Measurements from ENCODE around the gene RAPGEF1. TPM values are rescaled to one million over a fixed set of nuclear protein-coding genes. Genes with fewer than 3 reads are reported as not detected.
A peak's percentile ranks its signal among the peaks of the same experiment; 100 is the strongest.

The RAPGEF1 gene
- total and polyA plus RNA-seq, 7 donors = 72.3 to 319 (median 268) TPM

DNA sequence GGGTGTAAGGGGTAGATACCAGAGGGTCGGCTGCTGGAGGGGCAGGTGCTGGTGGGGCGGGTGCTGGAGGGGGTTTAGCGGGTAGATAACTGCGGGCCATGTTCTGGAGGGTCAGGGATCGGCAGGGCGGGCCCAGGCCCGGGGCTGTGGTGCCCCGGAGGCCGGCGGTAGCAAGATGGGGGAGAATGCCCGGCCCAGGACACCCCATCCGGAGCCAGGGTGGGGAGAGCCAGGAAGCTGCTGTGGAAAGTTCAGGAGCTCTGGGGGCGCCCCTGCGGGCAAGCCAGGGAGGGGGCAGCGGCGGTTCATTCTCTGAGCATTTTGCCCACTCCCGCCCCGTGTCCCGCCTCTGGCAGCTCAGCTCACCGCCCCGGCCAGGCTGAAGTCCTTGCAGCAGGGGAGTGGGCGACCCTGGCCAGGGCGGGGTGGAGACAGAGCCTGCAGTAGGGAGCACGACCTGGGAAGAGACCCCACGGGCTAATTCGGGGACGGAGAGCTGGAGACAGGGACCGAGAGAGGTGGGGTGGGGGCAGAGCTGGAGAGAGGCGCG is 194.0 kb downstream of the RAPGEF1 start:
- Histone ChIP-seq H3K27me3 (ENCODE audit: insufficient read depth in 3 of 3, low read length in 2 of 3) (peaks cover 0 to 54% (median 30%) of the 10 kb centered on the region in 3 donors), H3K9me3 (peaks cover 7% of the 10 kb centered on the region), H3K36me3 (ENCODE audit: insufficient read depth in 1 of 2, low read depth in 1 of 2) (no peaks in the 10 kb centered on the region), H3K4me1 (no peaks in the 10 kb centered on the region), H3K27ac (no peak overlapping the region), H3K4me3 (peak overlapping the region; percentile 15)
- 1 to 3% (median 3%) methylated on average over 21 to 30 of the region's 30 CpGs for WGBS, 3 donors
- intact Hi-C loops (cut with DNase I) = no loop called here
- ATAC-seq (peak; percentile 10 to 48 (median 34)), DNase-seq (no peak)
- TF ChIP-seq, protein P1, sequence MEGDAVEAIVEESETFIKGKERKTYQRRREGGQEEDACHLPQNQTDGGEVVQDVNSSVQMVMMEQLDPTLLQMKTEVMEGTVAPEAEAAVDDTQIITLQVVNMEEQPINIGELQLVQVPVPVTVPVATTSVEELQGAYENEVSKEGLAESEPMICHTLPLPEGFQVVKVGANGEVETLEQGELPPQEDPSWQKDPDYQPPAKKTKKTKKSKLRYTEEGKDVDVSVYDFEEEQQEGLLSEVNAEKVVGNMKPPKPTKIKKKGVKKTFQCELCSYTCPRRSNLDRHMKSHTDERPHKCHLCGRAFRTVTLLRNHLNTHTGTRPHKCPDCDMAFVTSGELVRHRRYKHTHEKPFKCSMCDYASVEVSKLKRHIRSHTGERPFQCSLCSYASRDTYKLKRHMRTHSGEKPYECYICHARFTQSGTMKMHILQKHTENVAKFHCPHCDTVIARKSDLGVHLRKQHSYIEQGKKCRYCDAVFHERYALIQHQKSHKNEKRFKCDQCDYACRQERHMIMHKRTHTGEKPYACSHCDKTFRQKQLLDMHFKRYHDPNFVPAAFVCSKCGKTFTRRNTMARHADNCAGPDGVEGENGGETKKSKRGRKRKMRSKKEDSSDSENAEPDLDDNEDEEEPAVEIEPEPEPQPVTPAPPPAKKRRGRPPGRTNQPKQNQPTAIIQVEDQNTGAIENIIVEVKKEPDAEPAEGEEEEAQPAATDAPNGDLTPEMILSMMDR (IDR thresholded peaks at IDR 0.05) = no peak

DNA sequence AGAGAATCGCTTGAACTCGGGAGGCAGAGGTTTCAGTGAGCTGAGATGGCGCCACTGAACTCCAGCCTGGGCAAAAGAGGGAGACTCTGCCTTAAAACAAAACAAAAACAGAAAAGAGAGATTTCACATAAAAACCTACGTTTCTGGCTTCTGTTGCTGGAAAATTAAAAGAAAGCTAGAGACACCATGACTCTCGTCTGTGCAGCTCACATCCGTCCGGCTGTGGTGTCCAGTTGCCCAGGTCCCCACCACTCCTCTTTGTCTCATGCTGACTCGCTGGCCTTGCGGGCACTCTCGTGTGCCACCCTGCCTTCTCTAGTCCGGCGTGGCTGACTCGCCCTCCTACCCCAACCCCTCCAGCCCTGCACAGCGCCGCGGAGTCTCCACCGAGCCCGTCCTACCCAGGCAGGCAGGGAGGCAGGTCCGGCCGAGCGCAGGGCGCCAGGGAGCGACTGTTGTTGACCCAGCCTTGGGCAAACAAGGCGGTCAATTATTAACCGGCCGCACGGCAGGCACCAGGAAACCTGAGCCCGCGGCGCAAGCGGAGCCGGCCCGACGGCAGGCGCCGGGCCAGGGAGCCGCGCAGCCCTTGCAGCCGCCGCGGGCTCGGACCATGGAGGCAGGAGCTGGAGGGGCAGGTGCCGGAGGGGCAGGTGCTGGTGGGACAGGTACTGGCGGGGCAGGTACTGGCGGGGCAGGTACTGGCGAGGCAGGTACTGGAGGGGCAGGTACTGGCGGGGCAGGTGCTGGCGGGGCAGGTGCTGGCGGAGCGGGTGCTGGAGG is 194.7 kb downstream of the RAPGEF1 start, which contains the start of gene PRRT1B:
Gene PRRT1B, plus strand, starts transcription at position 521 of the 783 bp plus-strand sequence. Its CDS starts 93 bp downstream, at position 614.
- H3K36me3 ChIP-seq (ENCODE audit: insufficient read depth in 1 of 2, low read depth in 1 of 2) = no peaks in the 10 kb centered on the region
- ATAC-seq = peak; percentile 42 to 81 (median 58)
- no peaks in the 10 kb centered on the region for H3K4me1 ChIP-seq
- intact Hi-C loops (cut with DNase I) = no loop called here
- H3K4me3 ChIP-seq = peak within 1 kb of the TSS; percentile 26
- no peak for DNase-seq
- H3K27ac ChIP-seq = no peak within 1 kb of the TSS
- TF ChIP-seq, protein P1 (IDR thresholded peaks at IDR 0.05) = no peak
- H3K27me3 ChIP-seq (ENCODE audit: insufficient read depth in 3 of 3, low read length in 2 of 3) = peaks cover 0 to 54% (median 26%) of the 10 kb centered on the region in 3 donors
- 17 to 20% (median 19%) methylated on average over 46 to 50 of the region's 50 CpGs for WGBS, 3 donors
- H3K9me3 ChIP-seq = peaks cover 7% of the 10 kb centered on the region

DNA sequence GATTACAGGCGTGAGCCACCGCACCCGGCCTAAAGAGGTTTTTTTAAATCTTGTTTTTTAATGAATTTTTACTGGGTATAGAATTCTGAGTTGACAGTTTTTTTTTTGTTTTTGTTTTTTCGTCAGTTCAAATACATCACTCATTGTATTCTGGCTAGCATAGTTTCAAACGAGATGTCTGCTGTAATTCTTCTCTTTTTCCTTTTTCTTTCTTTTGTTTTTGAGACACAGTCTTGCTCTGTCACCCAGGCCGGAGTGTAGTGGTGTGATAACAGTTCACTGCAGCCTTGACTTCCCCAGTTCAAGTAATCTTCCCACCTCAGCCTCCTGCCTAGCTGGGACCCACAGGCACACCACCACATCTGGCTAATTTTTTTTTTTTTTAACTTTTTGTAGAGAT is 196.7 kb downstream of the RAPGEF1 start:
- 93 to 94% (median 94%) methylated on average over 6 of the region's 6 CpGs for WGBS, 3 donors
- Histone ChIP-seq H3K27ac (no peak overlapping the region), H3K4me3 (no peak overlapping the region), H3K4me1 (no peaks in the 10 kb centered on the region), H3K36me3 (ENCODE audit: insufficient read depth in 1 of 2, low read depth in 1 of 2) (no peaks in the 10 kb centered on the region), H3K27me3 (ENCODE audit: insufficient read depth in 3 of 3, low read length in 2 of 3) (peaks cover 0 to 38% (median 25%) of the 10 kb centered on the region in 3 donors), H3K9me3 (peaks cover 7% of the 10 kb centered on the region)
- no peak for ATAC-seq
- TF ChIP-seq, protein P1 (IDR thresholded peaks at IDR 0.05) = no peak
- DNase-seq = no peak
- intact Hi-C loops (cut with DNase I) = no loop called here

DNA sequence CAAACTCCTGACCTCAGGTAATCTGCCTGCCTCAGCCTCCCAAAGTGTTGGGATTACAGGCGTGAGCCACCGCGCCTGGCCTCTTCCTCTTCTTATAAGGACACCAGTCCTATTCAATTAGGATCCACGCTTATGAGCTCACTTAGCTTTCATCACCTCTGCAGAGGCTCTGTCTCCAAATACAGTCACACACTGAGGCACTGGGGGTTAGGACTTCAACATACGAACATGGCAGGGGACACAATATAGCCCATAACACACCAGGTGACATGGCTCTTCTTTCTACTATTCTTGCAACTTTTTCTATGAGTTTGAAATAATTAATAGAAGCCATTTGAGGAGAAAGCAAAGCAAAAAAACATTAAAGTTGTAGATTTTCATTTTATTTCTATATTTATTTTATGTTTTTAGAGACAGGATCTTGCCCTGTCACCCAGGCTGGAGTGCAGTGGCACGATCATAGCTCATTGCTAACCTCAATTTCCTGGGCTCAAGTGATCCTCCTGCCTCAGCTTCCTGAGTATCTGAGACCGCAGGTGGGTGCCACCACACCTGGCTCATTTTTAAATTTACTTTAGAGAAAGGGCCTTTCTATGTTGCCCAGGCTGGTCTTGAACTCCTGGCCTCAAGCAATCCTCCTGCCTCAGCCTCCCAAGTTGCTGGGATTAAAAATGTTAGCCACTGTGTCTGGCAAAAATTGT is 200.5 kb downstream of the RAPGEF1 start:
- Histone ChIP-seq H3K27me3 (ENCODE audit: insufficient read depth in 3 of 3, low read length in 2 of 3) (peaks cover 0 to 7% (median 2%) of the 10 kb centered on the region in 3 donors), H3K36me3 (ENCODE audit: insufficient read depth in 1 of 2, low read depth in 1 of 2) (no peaks in the 10 kb centered on the region), H3K27ac (no peak overlapping the region), H3K9me3 (peaks cover 7% of the 10 kb centered on the region), H3K4me1 (no peaks in the 10 kb centered on the region), H3K4me3 (no peak overlapping the region)
- no peak for DNase-seq
- no peak for ATAC-seq
- TF ChIP-seq, protein P1 (IDR thresholded peaks at IDR 0.05) = no peak
- intact Hi-C loops (cut with DNase I) = no loop called here
- WGBS, 3 donors = 87 to 91% (median 88%) methylated on average over 7 of the region's 7 CpGs

Measured in psoas muscle (tissue), 8 donors.